ENCODE measurements around the gene TADA2B.

Gene TADA2B

GRCh38 chr4:7105276-7105675 is 62.1 kb downstream of the TADA2B start:
- in situ Hi-C loops (cut with MboI; ENCODE audit: low sequenced_read_pairs), result no loop called here

GRCh38 chr4:7107166-7107905 is 64.2 kb downstream of the TADA2B start:
- in situ Hi-C loops (cut with MboI; ENCODE audit: low sequenced_read_pairs), result no loop called here
